SK-N-SH treated with all-trans-retinoic acid at 6 μM for 48 hours (cell line): ENCODE results near the gene CWC27.

Source experiments
- ATAC-seq: fragments of 200-7000 bp; cut with Tn5 transposase; 3 replicates; pipeline ENCODE4 v1.9.1; 2020; ENCODE audit warnings: mild to moderate bottlenecking, moderate library complexity
- ARNTL ChIP-seq: fragments of 450-650 bp; formaldehyde crosslinking; IDR thresholded peaks from 2 replicates; pipeline ENCODE4 v1.5.0; 2020; ENCODE audit warnings: low read depth, mild to moderate bottlenecking, moderate library complexity, borderline replicate concordance
- BACH2 ChIP-seq: fragments of 250-450 bp; sonication (Bioruptor Pico); IDR thresholded peaks from 2 replicates; pipeline ENCODE4 v1.9.0; 2021; ENCODE audit warnings: mild to moderate bottlenecking, borderline replicate concordance
- CSDC2 ChIP-seq: fragments of 250-450 bp; sonication (Bioruptor Pico); IDR thresholded peaks from 2 replicates; pipeline ENCODE4 v1.5.0; 2020; ENCODE audit warnings: mild to moderate bottlenecking, moderate library complexity
- ESRRG ChIP-seq: fragments of 250-450 bp; sonication (Bioruptor Pico); IDR thresholded peaks from 2 replicates; pipeline ENCODE4 v1.6.1; 2021; ENCODE audit warnings: mild to moderate bottlenecking
- GLIS3 ChIP-seq: fragments of 250-450 bp; sonication (Bioruptor Pico); IDR thresholded peaks from 2 replicates; pipeline ENCODE4 v1.5.0; 2020; ENCODE audit warnings: mild to moderate bottlenecking, moderate library complexity
- ISL1 ChIP-seq: fragments of 250-450 bp; sonication (Bioruptor Pico); IDR thresholded peaks from 2 replicates; pipeline ENCODE4 v2.1.2; 2022; ENCODE audit warnings: mild to moderate bottlenecking, moderate library complexity
- OSR1 ChIP-seq: fragments of 250-450 bp; sonication (Bioruptor Pico); IDR thresholded peaks from 2 replicates; pipeline ENCODE4 v1.8.0; 2022; ENCODE audit warnings: moderate library complexity, mild to moderate bottlenecking, inconsistent platforms
- POU6F1 ChIP-seq: fragments of 250-450 bp; sonication (Bioruptor Pico); IDR thresholded peaks from 2 replicates; pipeline ENCODE4 v1.8.0; 2021; ENCODE audit warnings: low read depth, mild to moderate bottlenecking, moderate library complexity, borderline replicate concordance
- PPARA ChIP-seq: fragments of 250-450 bp; sonication (Bioruptor Pico); IDR thresholded peaks from 2 replicates; pipeline ENCODE4 v1.5.0; 2020; ENCODE audit warnings: mild to moderate bottlenecking, borderline replicate concordance
- RARB ChIP-seq: fragments of 250-450 bp; sonication (Bioruptor Pico); IDR thresholded peaks from 2 replicates; pipeline ENCODE4 v1.8.0; 2021; ENCODE audit warnings: mild to moderate bottlenecking, moderate library complexity
- SNAI2 ChIP-seq: fragments of 250-450 bp; sonication (Bioruptor Pico); IDR thresholded peaks from 2 replicates; pipeline ENCODE4 v1.5.0; 2020; ENCODE audit warnings: mild to moderate bottlenecking, moderate library complexity
- TCF4 ChIP-seq: fragments of 250-450 bp; sonication (Bioruptor Pico); IDR thresholded peaks from 2 replicates; pipeline ENCODE4 v1.8.0; 2021; ENCODE audit warnings: mild to moderate bottlenecking, moderate library complexity, borderline replicate concordance
- TOX ChIP-seq: fragments of 250-450 bp; sonication (Bioruptor Pico); IDR thresholded peaks from 2 replicates; pipeline ENCODE4 v1.8.0; 2021; ENCODE audit warnings: mild to moderate bottlenecking, moderate library complexity, borderline replicate concordance
- ZC3H10 ChIP-seq: fragments of 250-450 bp; sonication (Bioruptor Pico); IDR thresholded peaks from 2 replicates; pipeline ENCODE4 v1.5.1; 2021; ENCODE audit warnings: mild to moderate bottlenecking, moderate library complexity
- ZFP3 ChIP-seq: fragments of 250-450 bp; sonication (Bioruptor Pico); IDR thresholded peaks from 2 replicates; pipeline ENCODE4 v1.5.0; 2020; ENCODE audit warnings: mild to moderate bottlenecking, moderate library complexity
- ZFP30 ChIP-seq: fragments of 450-650 bp; formaldehyde crosslinking; IDR thresholded peaks from 2 replicates; pipeline ENCODE4 v1.5.0; 2022; ENCODE audit warnings: mild to moderate bottlenecking, moderate library complexity
- ZNF70 ChIP-seq: fragments of 450-650 bp; formaldehyde crosslinking; IDR thresholded peaks from 2 replicates; pipeline ENCODE4 v1.5.0; 2020; ENCODE audit warnings: mild to moderate bottlenecking, moderate library complexity
- ZNF8 ChIP-seq: fragments of 450-650 bp; formaldehyde crosslinking; IDR thresholded peaks from 2 replicates; pipeline ENCODE4 v1.5.0; 2020; ENCODE audit warnings: mild to moderate bottlenecking, moderate library complexity
- TF ChIP-seq, protein P1 (sequence below): fragments of 250-450 bp; sonication (Bioruptor Pico); IDR thresholded peaks from 2 replicates; pipeline ENCODE4 v1.8.0; 2020; ENCODE audit warnings: mild to moderate bottlenecking, moderate library complexity, borderline replicate concordance
- TF ChIP-seq, protein P2 (sequence below): fragments of 250-450 bp; sonication (Bioruptor Pico); IDR thresholded peaks from 2 replicates; pipeline ENCODE4 v1.5.1; 2020; ENCODE audit warnings: low read depth, mild to moderate bottlenecking, moderate library complexity
- TF ChIP-seq, protein P3 (sequence below): fragments of 250-450 bp; sonication (Bioruptor Pico); IDR thresholded peaks from 2 replicates; pipeline ENCODE4 v1.5.0; 2020; ENCODE audit warnings: mild to moderate bottlenecking, moderate library complexity

The CWC27 gene

DNA sequence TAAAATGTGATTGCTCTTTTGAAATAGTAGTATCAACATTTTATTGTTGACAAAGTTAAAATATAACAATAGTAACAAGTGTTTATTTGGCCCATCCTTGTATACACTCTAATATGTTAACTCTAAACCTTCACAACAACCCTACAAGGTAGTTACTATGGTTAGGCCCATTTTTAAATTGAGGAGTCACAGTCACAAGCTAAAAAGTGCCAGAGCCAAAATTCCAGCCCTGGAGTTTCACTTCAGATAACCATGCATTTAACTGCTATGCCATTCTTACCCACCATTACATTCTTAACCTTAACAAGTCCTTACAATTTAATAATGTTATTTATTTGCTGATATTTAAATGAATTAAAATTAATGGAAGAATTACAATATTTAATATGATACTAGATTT is 91.2 kb downstream of the CWC27 start:
- TF ChIP-seq, protein P1, sequence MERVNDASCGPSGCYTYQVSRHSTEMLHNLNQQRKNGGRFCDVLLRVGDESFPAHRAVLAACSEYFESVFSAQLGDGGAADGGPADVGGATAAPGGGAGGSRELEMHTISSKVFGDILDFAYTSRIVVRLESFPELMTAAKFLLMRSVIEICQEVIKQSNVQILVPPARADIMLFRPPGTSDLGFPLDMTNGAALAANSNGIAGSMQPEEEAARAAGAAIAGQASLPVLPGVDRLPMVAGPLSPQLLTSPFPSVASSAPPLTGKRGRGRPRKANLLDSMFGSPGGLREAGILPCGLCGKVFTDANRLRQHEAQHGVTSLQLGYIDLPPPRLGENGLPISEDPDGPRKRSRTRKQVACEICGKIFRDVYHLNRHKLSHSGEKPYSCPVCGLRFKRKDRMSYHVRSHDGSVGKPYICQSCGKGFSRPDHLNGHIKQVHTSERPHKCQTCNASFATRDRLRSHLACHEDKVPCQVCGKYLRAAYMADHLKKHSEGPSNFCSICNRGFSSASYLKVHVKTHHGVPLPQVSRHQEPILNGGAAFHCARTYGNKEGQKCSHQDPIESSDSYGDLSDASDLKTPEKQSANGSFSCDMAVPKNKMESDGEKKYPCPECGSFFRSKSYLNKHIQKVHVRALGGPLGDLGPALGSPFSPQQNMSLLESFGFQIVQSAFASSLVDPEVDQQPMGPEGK: no peak
- no peak for TF ChIP-seq ZFP3
- no peak for ATAC-seq

DNA sequence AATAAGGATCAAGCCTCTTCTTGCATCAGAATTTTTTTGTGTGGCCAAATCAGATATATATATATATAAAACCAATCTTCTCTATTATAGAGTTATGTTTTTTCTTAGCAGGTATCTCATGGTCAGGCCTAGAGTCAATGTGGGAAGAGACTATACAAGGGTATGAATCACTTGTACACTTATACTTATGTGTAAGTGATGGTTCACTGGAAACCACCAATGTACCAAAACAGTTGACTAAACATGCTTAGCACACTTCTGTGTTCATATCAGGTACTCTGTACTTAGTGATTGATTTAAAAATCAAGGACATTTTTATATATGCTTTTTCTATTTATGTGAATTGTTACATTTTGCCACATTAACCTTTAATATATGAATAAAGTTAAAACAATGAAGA is 92.6 kb downstream of the CWC27 start:
- TF ChIP-seq ESRRG (CRISPR knock-in tag) (no peak), ZC3H10 (no peak), ZNF70 (CRISPR knock-in tag) (no peak), POU6F1 (no peak), OSR1 (CRISPR knock-in tag) (no peak), ZFP30 (CRISPR knock-in tag) (no peak)
- TF ChIP-seq, protein P1: no peak
- ATAC-seq: no peak

DNA sequence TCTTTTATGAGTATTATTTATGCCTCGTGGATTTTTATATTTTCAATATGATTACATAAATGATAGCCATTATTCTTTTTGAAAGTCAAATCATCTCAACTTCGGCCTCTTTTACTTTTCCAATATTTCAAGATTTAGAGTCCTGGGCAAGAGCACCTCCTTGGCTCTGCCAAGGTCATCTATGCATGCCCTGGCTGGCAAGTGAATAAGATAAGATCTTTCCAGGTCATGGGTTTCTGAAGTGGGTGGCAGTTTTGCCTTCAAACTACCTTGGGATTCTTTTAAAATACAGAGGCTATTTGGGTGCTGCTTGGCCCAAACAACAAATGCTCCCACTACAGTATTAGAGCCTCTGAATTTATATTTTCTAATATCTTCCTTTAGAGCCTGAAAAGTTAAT is 95.4 kb downstream of the CWC27 start:
- TF ChIP-seq SNAI2 (no peak), RARB (CRISPR knock-in tag) (no peak), ZC3H10 (no peak), ARNTL (no peak), TCF4 (CRISPR knock-in tag) (no peak), BACH2 (CRISPR knock-in tag) (no peak), OSR1 (CRISPR knock-in tag) (no peak), CSDC2 (CRISPR knock-in tag) (no peak), ZFP3 (no peak), TOX (CRISPR knock-in tag) (no peak), GLIS3 (CRISPR knock-in tag) (no peak)
- TF ChIP-seq, all 23 proteins: peak for 0
- ATAC-seq: no peak

DNA sequence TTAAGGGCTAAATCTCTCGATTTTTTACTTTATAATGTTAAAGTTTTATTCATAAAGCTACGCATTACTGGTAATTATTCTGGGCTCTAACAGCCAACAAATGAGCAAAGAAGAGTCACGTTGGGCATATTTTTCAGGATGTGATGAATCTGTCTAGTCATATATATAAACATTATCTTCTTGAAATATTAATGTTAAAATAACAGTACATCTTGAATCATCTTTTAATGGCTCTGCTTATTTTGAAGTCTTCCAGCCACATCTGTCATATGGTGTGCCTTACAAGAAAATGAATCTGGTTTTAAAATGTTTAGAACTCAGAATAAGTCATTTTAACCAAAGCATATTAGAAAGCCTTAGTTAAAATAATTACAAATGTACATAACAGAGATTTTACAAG is 96.9 kb downstream of the CWC27 start:
- TF ChIP-seq TCF4 (CRISPR knock-in tag): no peak
- TF ChIP-seq ZC3H10: no peak
- no peak for TF ChIP-seq ZNF70 (CRISPR knock-in tag)
- TF ChIP-seq, protein P2, sequence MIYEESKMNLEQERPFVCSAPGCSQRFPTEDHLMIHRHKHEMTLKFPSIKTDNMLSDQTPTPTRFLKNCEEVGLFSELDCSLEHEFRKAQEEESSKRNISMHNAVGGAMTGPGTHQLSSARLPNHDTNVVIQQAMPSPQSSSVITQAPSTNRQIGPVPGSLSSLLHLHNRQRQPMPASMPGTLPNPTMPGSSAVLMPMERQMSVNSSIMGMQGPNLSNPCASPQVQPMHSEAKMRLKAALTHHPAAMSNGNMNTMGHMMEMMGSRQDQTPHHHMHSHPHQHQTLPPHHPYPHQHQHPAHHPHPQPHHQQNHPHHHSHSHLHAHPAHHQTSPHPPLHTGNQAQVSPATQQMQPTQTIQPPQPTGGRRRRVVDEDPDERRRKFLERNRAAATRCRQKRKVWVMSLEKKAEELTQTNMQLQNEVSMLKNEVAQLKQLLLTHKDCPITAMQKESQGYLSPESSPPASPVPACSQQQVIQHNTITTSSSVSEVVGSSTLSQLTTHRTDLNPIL (CRISPR knock-in tag): no peak
- no peak for TF ChIP-seq ZFP3
- no peak for TF ChIP-seq RARB (CRISPR knock-in tag)
- TF ChIP-seq ESRRG (CRISPR knock-in tag): no peak
- TF ChIP-seq ARNTL: no peak
- ATAC-seq: no peak

DNA sequence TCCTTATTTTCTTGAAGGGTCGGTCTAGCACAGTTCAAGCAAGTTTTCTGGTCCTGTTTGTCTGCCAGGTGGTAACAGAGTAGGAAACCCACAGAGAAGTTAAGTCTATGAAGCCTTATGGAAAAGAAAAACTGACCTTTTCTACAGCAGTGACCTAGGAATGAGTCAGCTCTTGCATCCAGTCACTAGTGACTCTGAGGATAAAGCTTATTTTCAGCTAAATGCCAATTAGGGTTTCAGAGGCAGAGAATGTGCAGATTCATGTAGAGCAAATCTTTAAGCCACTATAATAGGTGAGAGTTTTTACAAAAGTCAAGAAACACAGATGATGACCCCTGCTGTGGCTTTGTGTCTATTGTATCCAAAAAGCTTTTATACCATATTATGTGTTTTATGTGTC is 100.7 kb downstream of the CWC27 start:
- ATAC-seq: peak; percentile 85
- TF ChIP-seq, protein P3, sequence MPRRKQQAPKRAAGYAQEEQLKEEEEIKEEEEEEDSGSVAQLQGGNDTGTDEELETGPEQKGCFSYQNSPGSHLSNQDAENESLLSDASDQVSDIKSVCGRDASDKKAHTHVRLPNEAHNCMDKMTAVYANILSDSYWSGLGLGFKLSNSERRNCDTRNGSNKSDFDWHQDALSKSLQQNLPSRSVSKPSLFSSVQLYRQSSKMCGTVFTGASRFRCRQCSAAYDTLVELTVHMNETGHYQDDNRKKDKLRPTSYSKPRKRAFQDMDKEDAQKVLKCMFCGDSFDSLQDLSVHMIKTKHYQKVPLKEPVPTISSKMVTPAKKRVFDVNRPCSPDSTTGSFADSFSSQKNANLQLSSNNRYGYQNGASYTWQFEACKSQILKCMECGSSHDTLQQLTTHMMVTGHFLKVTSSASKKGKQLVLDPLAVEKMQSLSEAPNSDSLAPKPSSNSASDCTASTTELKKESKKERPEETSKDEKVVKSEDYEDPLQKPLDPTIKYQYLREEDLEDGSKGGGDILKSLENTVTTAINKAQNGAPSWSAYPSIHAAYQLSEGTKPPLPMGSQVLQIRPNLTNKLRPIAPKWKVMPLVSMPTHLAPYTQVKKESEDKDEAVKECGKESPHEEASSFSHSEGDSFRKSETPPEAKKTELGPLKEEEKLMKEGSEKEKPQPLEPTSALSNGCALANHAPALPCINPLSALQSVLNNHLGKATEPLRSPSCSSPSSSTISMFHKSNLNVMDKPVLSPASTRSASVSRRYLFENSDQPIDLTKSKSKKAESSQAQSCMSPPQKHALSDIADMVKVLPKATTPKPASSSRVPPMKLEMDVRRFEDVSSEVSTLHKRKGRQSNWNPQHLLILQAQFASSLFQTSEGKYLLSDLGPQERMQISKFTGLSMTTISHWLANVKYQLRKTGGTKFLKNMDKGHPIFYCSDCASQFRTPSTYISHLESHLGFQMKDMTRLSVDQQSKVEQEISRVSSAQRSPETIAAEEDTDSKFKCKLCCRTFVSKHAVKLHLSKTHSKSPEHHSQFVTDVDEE (CRISPR knock-in tag): no peak
- TF ChIP-seq GLIS3 (CRISPR knock-in tag) (no peak), OSR1 (CRISPR knock-in tag) (no peak), ZC3H10 (no peak), BACH2 (CRISPR knock-in tag) (no peak), TOX (CRISPR knock-in tag) (no peak), ZNF8 (CRISPR knock-in tag) (no peak), ZFP30 (CRISPR knock-in tag) (no peak), ISL1 (CRISPR knock-in tag) (no peak), CSDC2 (CRISPR knock-in tag) (no peak), ESRRG (CRISPR knock-in tag) (no peak), PPARA (CRISPR knock-in tag) (no peak), TCF4 (CRISPR knock-in tag) (no peak), ZNF70 (CRISPR knock-in tag) (no peak), ARNTL (no peak)
- TF ChIP-seq, protein P1: no peak
- TF ChIP-seq, protein P2 (CRISPR knock-in tag): no peak
